ENCODE results near the gene KCTD19.

Gene KCTD19

DNA sequence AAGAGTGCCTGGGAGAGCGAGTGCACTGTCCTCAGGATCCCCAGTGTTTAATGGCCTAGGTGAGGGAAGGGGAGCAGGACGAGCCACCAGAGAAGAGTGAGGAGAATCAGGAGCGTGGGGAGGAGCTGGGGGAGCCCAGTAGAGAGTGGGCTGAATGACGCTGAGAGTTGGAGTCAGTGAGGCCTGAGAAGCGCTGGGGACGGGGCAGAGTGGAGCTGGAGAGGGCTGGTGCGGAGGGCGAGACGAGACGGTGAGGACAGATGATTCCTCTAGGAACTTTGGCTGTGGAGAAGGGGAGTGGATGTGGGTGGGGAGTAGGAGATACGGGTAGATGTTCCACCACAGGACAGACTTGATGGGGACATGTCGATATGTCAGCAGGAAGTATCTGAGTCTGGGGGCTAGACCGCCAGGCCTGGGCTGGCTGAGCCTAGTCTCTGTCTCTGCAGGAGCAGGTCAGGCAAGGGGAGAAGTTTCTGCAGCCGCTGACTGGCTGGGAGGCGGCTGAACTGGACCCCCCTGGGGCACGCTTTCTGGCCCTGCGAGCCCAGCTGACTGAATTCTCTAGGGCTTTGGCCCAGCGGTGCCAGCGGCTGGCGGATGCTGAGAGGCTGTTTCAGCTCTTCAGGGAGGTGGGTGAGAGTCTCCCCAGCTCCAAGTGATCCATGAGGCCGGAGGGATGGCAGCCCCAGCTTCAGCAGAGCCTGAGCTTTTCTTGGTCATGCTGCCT is 42.5 kb downstream of the KCTD19 start:
- DNase-seq (ENCODE audit: low read depth in 2 of 2): no peak

DNA sequence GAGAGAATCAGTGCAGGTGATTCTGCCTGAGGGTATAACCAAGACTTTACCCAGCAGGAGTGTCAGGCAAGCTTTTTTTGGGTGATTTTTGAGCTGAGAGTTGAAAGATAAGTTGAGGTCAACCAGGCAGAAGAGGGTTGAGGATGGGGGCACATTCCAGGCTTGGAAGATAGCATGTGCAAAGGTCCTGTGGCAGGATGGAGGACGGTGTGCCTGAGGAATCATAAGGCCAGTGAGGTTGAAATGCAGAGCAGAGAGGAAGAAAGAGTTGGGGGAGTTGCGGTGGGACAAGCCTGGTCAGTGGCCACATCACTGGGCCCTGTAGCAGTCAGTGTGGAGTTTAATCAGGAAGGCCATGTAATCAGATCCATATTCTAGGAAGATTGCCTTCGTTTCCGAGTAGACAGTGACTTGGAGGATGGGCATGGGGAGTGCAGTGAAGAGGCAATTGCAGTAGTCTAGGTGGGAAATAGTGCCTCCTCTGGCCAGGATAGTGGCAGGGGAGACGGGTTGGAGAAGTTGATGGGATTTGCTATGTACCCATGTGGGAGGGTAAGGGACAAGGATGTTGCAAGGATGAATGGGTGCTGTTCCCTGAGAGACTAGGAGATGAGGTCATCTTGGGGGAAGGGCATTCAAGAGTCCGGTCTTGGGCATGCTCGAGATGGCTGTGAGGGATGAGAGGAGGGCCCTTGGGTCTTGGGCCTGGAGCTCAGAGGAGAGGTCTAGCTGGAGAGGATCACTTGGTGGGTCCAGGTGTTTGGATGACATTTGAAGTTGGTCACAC is 43.3 kb downstream of the KCTD19 start:
- no peak for DNase-seq (ENCODE audit: low read depth in 2 of 2)

DNA sequence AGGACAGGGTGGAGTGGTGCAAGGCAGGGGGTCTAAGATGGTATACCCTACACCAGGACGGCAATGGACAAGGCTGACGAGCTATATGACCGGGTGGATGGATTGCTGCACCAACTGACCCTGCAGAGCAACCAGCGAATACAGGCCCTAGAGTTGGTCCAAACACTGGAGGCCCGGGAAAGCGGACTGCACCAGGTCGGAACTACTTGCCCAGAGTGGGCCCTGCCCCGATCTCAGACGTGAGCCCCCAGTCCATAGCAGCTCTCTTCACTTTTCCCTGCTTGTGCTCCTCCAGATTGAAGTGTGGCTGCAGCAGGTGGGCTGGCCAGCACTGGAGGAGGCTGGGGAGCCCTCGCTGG is 44.1 kb downstream of the KCTD19 start:
- no peak for DNase-seq (ENCODE audit: low read depth in 2 of 2)

DNA sequence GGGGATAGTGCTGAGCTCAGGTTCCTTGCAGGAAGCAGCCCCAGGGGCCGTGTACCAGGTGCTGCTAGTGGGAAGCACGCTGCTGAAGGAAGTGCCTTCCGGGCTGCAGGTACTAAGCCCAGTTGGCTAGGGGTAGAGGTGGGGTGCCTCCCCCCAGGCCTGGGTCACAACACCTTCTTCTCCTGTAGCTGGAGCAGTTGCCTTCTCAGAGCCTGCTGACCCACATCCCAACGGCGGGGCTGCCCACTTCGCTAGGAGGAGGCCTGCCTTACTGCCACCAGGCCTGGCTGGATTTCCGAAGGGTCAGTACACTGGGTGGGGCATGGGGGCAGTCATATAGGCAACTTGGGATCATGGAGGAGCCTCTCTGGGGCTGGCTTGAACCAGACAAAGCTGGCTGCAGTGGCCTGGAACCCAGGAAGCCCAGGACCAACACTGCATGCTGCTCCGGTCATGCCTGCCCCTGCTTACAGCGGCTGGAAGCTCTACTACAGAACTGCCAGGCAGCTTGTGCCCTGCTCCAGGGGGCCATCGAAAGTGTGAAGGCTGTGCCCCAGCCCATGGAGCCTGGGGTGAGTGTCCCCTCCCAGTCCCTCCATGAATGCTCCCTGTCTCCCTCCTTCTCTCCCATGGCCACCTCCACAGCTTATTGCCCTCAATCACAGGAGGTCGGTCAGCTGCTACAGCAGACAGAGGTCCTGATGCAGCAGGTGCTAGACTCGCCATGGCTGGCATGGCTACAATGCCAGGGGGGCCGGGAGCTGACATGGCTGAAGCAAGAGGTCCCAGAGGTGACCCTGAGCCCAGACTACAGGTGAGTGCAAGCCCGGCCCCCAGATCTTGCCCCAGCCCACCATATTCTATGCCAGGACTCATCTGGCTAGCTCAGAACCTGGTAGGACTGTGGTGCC is 44.8 kb downstream of the KCTD19 start:
- DNase-seq (ENCODE audit: low read depth in 2 of 2): no peak

DNA sequence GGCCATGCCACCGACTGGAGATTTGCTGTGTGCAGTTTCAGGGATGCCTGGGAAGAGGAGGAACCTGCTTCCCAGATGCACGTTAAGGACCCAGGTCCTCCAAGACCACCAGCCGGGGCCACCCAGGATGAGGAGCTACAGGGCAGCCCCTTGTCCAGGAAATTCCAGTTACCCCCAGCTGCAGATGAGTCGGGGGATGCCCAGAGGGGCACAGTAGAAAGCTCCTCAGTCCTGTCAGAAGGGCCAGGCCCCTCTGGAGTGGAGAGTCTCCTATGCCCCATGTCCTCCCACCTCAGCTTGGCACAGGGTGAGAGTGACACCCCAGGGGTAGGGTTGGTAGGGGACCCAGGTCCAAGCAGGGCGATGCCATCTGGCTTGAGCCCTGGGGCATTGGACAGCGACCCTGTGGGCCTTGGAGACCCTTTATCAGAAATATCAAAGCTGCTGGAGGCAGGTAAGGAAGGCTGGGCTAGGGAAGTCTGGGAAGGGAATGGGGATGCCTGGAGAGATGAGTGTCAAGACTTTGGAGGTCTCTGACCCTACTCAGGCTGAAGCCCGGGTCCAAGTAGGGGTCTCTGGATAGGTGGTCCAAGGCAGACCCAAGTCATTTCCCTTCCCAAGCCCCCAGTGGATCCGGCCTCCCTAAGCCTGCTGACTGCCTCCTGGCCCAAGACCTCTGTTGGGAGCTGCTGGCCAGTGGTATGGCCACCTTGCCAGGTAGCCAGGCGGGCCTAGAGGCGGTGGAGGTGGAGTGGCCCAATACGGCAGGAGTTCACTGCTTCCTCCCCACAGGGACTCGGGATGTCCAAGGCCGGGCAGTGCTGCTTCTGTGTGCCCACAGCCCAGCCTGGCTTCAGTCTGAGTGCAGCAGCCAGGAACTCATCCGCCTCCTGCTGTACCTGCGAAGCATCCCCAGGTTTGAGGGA is 46.2 kb downstream of the KCTD19 start:
- no peak for DNase-seq (ENCODE audit: low read depth in 2 of 2)

DNA sequence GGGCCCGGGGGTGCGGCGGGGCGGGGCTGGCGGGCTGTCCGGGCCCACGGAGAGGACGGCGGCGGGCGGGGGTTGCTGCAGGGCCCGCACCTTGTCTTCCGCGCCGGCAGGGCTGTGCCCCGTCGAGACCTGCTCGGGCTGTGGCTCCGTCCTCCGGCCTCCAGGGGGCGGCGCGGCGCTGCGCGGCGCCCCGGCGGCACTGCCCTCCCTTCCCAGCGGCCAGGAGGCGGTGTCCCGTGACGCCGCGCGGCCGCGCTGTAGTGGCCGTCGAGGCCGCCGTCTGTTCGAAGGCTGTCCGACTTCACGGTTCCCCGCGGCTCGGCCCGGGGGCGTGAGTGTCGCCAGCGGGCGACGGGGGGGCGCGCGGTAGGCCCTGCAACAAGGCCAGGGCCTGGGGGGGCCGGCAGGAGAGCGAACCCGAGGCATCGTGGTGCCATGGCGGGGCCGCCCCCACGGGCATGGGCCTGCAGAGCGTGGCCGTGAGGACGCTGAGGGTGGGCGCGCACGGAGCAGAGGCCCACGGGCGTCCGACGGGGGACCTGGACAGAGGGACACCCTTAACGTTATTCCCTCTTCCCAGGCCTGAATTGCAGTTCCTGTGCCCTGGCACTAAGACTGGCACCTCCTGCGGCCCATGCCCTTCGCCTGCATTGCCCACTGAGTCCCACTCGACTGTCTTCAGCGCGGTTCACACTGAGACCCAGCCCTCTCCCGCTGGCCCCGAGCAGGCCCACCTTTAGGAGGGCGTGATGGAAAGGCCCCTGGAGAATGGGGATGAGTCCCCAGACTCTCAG is 47.0 kb downstream of the KCTD19 start, which contains the start of gene PLEKHG4:
Gene PLEKHG4 (plus strand): TSS at position 237 of the 794 bp plus-strand sequence. CDS start 513 bp downstream, at position 750.
- peak; percentile 53 to 62 for DNase-seq (ENCODE audit: low read depth in 2 of 2)

DNA sequence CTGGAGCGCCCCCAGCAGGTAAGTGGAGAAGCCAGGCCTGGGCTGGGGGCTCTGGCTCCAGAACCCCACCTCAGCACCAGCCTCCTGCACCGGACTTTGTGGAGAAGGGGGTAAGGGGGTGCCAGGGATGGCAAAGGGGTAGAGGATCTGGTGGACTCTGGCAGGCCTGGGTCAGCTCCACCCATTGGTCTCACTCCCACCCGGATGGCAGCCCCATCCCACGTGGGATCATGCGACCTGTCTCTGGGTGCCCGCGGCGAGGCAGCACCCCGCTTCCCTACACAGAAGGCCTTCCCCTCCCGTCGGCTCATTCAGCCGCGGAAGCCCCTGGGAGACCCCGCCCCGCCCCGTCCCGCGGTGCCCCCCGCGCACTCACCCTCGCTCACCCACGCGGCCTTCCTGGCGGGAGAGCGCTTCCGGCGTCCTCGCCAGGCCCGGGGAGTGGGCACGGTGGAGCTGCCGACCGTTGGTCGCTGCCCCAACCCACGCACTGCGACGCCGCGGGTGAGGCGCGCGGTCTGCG is 47.7 kb downstream of the KCTD19 start:
- DNase-seq (ENCODE audit: low read depth in 2 of 2): peak; percentile 10 to 19

DNA sequence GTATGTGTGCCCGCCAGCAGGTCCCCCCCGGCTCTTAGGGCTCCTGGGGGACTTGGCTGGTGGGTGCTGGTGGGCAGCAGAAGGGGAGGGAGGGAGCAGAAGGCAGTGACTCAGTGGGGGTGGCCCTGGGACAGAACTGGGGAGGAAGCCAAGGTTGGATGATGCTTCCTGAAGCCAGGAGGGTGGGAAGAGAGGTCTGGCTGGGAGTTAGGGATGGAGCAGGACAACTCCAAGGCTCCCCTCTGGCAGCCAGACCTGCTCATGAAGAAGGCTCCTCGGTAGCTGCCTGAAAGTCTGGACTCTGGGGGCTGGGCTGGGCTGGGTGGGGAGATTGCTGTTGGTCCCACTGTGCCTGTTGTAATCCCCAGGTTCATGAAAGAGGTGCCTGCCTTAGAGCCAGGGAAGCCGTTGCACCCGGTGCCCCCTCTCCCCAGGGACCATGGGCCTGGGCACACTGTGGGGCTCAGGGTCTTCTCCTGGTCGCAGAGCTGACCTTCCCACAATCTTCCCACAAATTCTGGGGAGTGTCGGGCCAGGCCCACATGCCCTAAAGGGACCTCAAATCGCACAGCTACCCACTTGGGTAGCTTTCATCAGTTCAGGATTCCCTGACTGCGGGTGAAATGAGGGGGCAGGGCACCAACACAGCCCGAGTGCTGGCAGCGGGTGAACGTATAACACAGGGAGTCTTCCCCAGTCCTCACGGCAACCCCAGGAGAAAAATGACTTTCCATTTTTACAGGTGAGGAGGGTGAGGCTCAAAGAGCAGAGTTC is 48.4 kb downstream of the KCTD19 start:
- DNase-seq (ENCODE audit: low read depth in 2 of 2): no peak

DNA sequence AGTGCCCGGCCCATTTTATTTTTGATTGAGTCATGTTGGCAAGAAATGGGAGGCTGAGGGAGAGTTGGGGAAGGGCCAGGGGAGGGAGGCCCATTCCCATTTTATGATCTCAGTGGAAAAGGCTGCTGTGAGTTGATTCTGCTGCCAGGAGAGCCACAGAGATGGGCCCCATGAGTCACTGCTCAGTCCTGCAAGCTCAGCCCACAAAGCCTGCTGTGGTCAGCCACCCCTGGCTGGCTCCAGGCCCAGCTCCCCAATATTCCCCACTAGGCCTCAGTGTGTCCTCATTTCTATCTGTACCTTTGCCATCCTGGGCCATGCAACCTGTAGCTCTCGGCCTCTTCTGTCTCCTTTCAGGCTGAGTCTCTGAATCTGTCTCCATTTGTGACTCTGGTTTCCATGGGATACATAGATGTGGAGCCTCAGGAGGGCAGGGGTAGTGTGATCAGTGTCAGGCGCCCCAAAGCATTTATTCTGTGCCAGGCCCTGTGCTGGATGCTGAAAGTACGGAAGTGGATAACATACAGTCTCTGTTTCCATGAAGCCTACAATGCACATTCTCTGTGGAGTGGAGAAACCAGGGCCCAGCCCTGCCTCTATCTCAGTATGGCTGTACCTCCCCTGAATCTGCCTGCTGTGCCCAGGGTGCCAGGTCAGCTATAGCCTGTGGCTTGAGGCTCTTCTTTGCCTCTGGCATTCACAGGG is 49.1 kb downstream of the KCTD19 start:
- DNase-seq (ENCODE audit: low read depth in 2 of 2): no peak

DNA sequence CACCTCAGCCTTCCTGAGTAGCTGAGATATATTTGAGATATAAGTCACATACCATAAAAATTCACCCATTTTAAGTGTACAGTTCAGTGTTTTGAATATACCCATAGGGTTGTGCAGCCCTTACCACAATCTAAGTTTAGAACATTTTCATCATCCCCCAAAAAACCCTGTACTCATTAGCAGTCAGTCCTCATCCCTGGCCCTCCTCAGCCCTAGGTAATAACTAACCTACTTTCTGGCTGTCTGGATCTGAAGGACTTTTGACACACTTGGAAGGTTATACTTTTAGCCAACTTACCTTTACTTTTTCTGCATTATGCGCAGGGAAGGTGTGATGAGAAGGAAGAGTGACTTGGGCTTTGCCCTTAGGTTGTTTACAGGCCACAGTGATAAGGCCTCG is 51.2 kb downstream of the KCTD19 start:
- DNase-seq (ENCODE audit: low read depth in 2 of 2): no peak

DNA sequence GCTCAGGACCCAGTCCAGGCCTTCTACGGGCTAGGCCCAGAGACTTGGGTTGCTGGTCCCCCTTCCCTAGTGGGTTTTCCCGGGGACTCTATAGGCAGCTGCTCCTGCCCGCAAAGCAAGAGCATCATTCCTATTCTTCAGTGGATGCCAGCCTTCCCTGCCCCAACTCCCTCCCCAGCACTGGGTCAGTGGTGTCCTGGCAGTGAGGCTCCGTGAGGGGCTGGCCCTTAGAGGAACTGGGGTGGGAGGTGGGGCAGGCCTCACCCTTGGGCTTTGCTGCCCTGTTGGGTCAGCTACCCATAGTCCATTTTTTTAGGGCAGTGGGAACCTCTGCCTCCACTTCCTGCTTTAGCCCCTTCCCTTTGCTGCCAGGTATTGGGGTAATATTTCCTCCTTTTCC is 55.1 kb downstream of the KCTD19 start:
- no peak for DNase-seq (ENCODE audit: low read depth in 2 of 2)

DNA sequence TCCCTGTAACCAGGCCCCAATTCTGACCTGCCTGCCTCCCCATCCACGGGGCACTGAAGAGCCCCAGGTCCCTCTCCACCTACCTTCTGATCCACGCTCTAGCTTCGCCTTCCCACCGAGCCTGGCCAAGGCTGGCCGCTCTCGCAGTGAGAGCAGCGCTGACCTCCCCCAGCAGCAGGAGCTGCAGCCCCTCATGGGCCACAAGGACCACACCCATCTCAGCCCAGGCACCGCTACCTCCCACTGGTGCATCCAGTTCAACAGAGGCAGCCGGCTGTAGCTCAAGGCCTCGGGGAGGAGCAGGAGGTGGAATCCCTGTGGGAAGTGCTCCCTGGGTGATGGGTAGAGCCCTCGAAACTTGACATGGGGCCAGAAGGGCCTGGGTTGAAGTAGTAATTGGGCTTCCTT is 55.6 kb downstream of the KCTD19 start:
- no peak for DNase-seq (ENCODE audit: low read depth in 2 of 2)

DNA sequence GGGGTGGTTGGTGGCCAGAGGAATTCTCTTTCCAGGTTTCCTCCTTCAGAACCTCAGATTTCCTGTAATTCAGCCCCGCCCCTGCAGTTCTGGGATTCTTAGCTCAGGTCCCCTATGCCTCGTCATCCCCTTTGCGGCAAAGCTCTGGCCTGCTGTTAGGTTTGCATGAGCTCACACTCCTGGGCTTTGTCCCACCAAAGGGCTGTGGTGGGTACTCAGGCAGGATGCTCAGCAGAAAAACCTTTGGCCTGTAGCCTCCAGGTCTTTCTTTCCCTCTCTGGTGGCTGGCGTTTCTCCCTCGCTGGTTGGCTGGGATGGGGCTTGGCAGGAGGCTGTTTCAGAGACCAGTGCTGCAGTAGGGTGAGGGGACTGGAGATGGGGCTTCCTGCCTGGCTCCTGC is 56.8 kb downstream of the KCTD19 start:
- no peak for DNase-seq (ENCODE audit: low read depth in 2 of 2)

DNA sequence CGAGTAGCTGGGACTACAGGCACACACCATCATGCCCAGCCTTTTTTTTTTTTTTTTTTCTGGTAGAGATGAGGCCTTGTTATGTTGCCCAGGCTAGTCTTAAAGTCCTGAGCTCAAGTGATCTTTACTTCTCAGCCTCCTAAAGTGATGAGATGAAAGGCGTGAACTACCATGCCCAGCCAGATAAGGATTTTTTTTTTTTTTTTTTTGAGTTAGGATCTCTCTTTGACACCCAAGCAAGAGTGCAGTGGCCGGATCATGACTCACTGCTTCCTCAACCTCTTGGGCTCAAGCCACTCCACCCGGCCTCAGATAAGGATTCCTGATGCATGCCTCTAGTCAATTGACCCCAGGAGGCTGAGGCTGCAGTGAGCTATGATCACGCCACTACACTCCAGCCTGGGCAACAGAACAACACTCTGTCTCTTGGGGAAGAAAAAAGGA is 58.4 kb downstream of the KCTD19 start:
- no peak for DNase-seq (ENCODE audit: low read depth in 2 of 2)

DNA sequence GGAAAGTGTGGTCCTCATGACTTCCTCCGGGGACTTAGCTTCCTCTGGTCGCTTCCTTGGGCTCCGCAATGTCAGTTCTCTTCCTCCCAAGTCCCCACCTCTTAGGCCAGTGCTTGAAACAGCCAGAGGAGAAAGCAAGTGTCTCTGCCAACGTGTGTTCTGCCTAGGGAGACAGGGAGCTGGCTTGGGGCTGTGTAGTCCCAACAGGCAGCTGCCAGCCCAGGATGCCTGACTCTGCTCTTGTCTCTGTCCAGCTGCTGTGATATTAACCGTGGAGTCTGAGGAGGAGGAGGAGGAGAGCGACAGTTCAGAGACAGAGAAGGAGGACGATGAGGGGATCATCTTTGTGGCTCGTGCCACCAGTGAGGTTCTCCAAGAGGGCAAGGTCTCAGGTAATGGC is 60.7 kb downstream of the KCTD19 start:
- no peak for DNase-seq (ENCODE audit: low read depth in 2 of 2)

DNA sequence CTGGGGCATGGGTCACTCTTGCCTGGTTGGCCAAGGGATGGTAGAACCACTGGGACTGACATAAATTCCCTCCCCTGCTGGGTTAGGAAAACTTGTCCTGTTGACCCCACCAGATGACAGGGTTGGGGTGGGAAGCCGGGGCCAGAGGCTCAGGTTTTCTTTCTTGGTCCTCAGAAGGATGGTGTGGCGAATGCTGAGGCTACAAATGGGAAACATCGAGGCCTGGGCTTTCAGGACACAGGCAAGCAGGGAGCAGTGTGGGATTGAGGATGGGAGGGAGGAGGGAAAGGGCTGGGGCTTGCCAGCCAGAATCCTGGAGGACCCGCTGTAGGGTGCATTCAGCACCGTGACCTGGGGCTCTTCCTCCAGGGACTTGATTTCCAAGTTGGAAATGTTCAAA is 61.7 kb downstream of the KCTD19 start:
- DNase-seq (ENCODE audit: low read depth in 2 of 2): no peak

DNA sequence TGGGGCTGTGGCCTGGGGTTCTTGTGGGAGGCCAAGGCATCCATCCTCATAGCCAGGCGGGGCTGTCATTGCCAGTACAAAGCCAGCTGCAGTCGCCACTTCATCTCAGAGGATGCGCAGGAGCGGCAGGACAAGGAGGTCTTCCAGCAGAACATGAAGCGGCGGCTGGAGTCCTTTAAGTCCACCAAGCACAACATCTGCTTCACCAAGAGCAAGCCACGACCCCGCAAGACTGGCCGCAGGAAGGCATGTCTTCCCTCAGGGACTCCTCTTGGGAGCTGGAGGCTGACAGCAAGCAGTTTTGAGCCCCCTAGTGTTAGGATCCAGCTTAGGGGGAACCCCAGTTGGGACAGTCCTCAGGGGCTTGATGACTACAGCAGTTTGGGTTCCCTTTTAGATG is 62.3 kb downstream of the KCTD19 start:
- no peak for DNase-seq (ENCODE audit: low read depth in 2 of 2)

DNA sequence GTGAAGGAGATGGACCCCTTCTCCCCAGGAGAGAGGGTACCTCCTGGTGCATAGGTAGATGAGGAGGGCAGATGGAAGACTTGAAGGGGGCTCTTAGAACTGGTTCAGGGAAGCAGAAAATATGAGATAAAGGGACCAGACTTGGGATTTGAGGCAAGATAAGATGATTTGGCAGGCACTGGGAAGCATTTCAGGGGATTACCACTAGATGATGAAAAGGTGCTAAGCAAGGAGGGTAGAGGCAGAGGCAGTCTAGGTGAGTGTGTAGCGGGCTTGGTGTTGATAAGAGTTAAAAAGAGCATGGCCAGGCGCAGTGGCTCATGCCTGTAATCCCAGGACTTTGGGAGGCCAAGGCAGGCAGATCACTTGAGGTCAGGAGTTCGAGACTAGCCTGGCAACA is 63.3 kb downstream of the KCTD19 start:
- no peak for DNase-seq (ENCODE audit: low read depth in 2 of 2)

All from activated CD8-positive, alpha-beta memory T cell treated with anti-CD3 and anti-CD28 coated beads for 4 hours (primary cell).